Measurements from ENCODE around the gene RPS18. TPM values are rescaled to one million over a fixed set of nuclear protein-coding genes. Genes with fewer than 3 reads are reported as not detected.
A peak's percentile ranks its signal among the peaks of the same experiment; 100 is the strongest.

Gene RPS18
- total and polyA plus RNA-seq, 7 donors = 1,108 to 4,446 (median 1,410) TPM

DNA sequence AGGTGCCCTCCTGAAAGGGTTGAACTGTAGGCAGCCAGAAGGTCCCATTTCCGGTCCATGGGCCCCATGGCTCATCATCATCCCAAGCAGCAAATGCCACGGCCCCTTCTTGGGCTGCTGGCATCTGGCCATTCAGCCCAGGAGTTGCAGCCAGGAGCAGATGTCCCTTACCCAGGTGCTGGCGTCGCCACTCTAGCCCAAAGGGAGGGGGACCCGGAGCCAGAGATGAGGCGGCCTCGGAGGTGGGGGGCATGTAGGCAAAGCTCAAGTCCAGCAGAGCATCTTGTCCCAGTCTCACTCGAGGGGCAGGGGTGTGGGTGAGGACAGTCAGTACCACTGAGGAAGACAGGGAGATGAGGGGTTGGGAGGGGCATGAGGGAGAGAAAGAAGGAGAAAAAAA, 33.2 kb downstream of the RPS18 start:
- H3K4me1 ChIP-seq = peaks cover 17% of the 10 kb centered on the region
- peak in 1 of 4 donors; percentile 13 for ATAC-seq
- TF ChIP-seq CTCF (IDR thresholded peaks at IDR 0.05) = no peak
- peaks cover 2 to 51% of the 10 kb centered on the region in 2 donors for H3K36me3 ChIP-seq (ENCODE audit: insufficient read depth in 1 of 2, low read depth in 1 of 2)
- no peaks in the 10 kb centered on the region for H3K9me3 ChIP-seq
- no peak overlapping the region for H3K27ac ChIP-seq
- H3K4me3 ChIP-seq = no peak overlapping the region
- no peak for DNase-seq
- no peaks in the 10 kb centered on the region for H3K27me3 ChIP-seq (ENCODE audit: insufficient read depth in 3 of 3, low read length in 2 of 3)
- intact Hi-C loops (cut with DNase I) = no loop called here
- WGBS, 3 donors = 71 to 76% (median 76%) methylated on average over 8 of the region's 8 CpGs

GRCh38 chr6:33306356-33306755, 34.5 kb downstream of the RPS18 start:
- no peak for TF ChIP-seq CTCF (IDR thresholded peaks at IDR 0.05)
- no peak overlapping the region for H3K4me3 ChIP-seq
- H3K9me3 ChIP-seq = no peaks in the 10 kb centered on the region
- WGBS, 3 donors = 86 to 89% (median 87%) methylated on average over 4 of the region's 4 CpGs
- H3K27me3 ChIP-seq (ENCODE audit: insufficient read depth in 3 of 3, low read length in 2 of 3) = no peaks in the 10 kb centered on the region
- no peak overlapping the region for H3K27ac ChIP-seq
- H3K36me3 ChIP-seq (ENCODE audit: insufficient read depth in 1 of 2, low read depth in 1 of 2) = peaks cover 2 to 61% of the 10 kb centered on the region in 2 donors
- ATAC-seq = no peak
- peaks cover 5% of the 10 kb centered on the region for H3K4me1 ChIP-seq
- intact Hi-C loops (cut with DNase I) = no loop called here
- DNase-seq = no peak

DNA sequence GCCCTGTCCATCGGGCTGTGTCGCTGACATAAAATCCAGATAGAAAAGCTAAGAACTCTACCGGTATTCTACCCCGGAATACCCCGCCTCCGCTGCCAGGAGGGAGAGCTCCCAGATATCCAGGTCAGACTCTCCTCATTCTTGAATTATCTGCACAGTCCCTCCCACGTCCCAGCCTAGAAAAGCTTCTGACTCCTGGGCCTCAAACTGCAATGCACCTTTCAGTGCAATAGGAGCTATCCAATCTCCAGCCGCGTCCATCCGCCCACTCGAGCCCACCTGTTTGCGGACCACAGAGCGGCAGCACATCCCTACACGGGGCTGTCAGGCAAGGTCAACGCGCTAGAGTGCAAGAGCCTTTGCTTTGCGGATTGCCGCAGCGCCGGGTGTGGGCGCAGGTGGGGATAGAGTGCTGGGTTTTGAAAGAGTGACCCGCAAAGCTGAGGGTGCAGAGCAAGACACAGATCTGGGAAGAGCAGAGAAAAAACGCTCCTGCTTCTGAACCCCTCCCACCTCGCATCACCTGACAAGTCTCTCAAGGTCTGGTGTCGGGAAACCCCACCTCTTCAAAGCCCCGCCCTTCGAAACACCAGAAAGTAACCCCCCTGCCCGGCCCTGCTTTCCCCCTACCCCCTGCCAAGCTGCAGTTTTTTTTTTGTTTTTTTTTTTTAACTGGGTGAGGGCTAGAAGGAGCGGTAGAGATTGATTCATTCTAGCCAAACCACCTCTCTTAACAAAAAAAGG, 40.7 kb downstream of the RPS18 start:
- intact Hi-C loops (cut with DNase I) = loop anchor here in 1 of 2 donors (5.0 kb wide), 1 partner anchor 35 kb away; the partner anchor contains the start of gene B3GALT4
- peak overlapping the region; percentile 91 for H3K27ac ChIP-seq
- no peaks in the 10 kb centered on the region for H3K9me3 ChIP-seq
- ATAC-seq (peak in 3 of 4 donors; percentile 13 to 39 (median 25)), DNase-seq (peak; percentile 50 to 54)
- no peaks in the 10 kb centered on the region for H3K27me3 ChIP-seq (ENCODE audit: insufficient read depth in 3 of 3, low read length in 2 of 3)
- WGBS, 3 donors = 10 to 17% (median 15%) methylated on average over 29 of the region's 29 CpGs
- H3K4me3 ChIP-seq = peak overlapping the region; percentile 98
- peaks cover 0 to 17% of the 10 kb centered on the region in 2 donors for H3K36me3 ChIP-seq (ENCODE audit: insufficient read depth in 1 of 2, low read depth in 1 of 2)
- TF ChIP-seq CTCF (IDR thresholded peaks at IDR 0.05) = no peak
- H3K4me1 ChIP-seq = peaks cover 31% of the 10 kb centered on the region

GRCh38 chr6:33313105-33313708, 41.3 kb downstream of the RPS18 start:
- Histone ChIP-seq H3K27me3 (ENCODE audit: insufficient read depth in 3 of 3, low read length in 2 of 3) (no peaks in the 10 kb centered on the region), H3K4me3 (peak overlapping the region; percentile 98), H3K9me3 (no peaks in the 10 kb centered on the region), H3K4me1 (peaks cover 33% of the 10 kb centered on the region), H3K36me3 (ENCODE audit: insufficient read depth in 1 of 2, low read depth in 1 of 2) (peaks cover 0 to 17% of the 10 kb centered on the region in 2 donors), H3K27ac (peak overlapping the region; percentile 91)
- WGBS, 3 donors = 1 to 2% (median 1%) methylated on average over 29 to 33 of the region's 33 CpGs
- ATAC-seq (peak in 2 of 4 donors; percentile 3 to 5), DNase-seq (peak; percentile 53 to 65)
- TF ChIP-seq CTCF (IDR thresholded peaks at IDR 0.05) = no peak
- intact Hi-C loops (cut with DNase I) = loop anchor here in 1 of 2 donors (5.0 kb wide), 1 partner anchor 36 kb away; the partner anchor contains the start of gene B3GALT4
